Measurements from ENCODE around the gene AGBL1.
"Not testable (repeated sequence)": the region's sequence is repeated elsewhere in the genome, so short reads cannot be mapped to it uniquely, and the experiment has no call there.

Gene AGBL1

DNA sequence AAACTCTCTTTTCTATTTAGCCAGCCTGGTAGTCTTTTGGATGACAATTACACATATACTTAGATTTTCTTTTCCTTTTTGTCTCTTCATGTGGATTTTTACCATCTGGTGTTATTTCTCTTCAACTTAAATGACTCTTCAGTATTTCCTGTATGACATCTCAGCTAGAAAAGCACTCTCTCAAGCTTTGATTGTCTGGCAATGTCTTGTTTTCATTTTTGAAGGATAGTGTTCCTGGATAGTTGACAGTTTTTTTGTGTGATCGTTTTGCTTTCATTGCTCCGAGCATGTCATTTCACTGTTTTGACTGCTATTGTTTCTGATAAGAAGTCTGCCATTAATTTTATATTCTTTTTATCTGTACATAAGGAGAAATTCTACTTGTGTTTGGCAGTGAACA is 766.4 kb downstream of the AGBL1 start:
- no peak for DNase-seq

DNA sequence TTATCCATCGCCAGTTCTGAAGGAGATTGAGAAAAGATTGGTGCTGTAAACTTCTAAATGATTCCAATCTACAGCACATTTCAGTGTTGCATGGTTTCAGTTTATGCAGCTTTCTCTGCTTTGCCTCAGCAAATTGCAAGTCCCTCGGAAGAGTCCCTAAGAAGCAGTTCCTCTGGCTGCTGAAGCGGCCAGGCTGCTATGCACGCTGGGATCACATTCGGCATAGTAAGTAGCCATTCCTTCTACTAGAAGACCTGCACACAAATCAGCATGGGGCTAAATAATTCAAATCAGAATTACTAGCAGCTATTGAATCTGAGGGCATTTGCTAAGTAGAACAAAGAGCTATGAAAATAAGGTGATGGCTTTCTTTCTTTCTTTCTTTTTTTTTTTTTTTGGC is 769.5 kb downstream of the AGBL1 start:
- no peak for DNase-seq

DNA sequence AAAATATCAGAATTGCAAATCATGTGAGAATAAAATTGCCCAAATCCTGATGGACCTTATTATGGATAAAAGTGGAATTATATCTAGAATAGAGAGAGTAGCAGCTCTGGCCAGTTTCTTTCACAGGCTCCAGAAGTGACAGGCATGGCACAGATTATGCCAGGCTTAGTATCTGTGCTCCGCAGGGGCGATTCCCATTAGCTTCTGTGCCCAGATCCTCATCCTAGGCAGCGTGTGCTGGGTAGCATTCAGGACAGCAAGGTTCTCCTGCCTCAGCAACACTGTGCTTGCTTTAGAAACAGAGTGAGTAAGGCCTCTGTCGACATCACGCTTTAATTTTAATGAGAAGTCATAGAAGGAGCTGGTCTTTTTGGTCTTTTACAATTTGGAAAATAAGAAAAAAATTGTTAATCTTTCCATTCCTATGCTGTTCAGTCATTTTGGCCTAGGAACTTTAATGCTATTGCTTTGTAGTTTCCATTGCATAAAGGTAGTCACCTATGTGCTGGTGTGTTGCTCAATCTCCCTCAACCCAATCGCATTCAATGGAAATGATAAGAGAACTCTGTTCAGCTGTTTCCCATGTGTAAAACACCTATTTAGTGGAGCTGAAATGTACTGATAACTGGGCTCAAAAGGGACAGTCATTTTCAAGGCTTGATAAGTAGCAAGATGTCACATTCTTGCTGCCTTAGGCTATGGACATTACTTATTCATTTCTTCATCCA is 770.1 kb downstream of the AGBL1 start:
- no peak for DNase-seq

DNA sequence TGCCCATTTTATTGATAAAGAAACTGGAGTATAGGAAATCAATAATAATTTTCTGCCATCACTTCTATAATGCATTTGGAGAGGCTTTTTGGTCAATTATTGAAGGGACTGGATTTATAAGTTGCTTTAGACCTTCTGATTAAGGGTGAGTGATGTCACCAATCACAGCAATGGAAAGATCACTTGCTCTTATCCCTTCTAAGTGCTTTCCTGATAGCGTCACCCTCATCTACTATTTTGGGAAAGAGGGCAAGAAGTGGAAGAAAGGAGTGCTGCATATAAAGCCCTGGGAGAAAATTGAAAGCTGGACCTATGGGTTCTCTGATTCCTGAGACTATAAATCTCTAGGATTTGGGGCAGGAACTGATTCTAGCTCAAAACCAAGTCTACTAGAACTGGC is 771.3 kb downstream of the AGBL1 start:
- DNase-seq = no peak

DNA sequence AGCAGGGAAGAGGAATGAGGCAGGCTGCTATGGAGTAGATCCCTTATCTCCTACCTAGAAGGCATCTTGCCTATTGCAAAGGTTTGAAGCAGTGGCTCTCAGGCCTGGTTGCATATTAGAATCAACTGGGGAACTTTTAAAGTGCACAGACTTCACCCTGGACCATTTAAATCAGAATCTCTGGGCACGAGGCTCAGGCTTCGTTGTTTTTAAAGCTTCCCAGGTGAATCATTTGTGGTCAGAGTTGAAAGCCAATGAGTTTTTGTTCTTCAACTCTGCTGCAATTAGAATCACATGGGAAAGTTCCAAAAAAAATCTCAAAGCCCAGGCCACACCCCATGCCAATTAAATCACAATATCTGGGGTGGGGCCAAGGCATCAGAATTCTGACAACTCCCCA is 773.1 kb downstream of the AGBL1 start:
- no peak for DNase-seq

DNA sequence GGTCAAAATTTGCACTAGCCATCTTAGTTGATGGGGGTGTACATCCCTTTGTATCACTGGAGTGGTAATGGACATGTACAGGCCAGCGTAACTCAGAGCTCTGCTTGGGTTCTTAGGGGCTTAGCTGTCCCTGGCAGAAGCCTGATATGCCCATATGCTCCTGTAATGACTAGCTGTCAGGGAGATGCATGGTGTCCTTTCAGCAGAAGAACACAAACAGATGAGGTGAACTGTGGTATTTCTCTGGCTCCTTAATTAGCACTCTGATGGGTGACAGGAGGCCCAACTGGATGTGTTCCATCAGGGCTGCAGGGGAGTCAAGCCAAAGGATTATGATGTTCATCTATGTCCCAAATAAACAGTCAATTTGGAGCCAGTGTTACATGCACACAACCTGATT is 774.5 kb downstream of the AGBL1 start:
- DNase-seq = no peak

DNA sequence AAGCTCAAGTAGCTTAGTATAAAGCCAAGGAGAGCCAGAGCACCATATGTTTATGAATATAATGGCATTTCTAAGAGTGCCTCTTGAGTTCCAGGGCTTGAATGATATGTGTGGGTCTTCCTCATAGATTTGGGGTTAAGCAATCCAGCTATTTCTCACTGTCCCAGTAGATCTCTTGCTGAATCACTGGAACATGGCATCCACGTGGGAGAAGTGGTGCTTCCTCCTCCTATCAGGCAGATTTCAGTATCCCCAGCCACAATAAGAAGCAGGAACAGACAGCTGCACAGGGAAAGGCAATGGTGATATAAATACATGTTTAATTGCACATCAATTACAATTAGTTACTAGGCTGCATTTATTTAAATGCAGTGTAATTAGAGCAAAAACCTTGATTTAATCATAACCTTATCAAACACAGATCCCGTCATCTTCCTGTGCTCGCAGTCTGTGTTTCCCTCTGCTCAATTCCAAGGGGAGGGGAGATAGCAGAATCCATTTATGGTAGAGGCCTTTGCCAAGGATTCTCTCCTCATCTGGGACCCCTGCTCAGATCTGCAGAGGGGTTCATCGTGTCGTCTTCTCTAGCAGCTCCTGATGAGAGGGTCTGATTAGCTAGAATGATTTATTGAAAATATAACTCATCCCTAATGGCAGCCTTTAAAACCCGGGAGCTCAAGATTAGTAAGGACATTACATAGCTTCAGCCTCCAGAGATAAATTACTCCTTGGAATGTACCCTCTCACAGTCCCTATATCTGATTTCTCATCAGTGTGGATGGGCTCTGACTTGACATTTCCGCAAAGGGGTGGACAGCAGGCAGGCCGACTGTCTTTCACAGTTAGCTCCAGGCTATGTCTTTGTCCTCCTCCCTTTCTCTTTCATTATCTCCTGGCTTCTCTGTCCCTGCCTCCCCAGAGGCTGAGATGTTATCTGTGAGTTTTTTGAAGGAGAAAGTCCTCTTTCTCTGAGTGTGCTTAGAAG is 775.9 kb downstream of the AGBL1 start:
- no peak for DNase-seq

DNA sequence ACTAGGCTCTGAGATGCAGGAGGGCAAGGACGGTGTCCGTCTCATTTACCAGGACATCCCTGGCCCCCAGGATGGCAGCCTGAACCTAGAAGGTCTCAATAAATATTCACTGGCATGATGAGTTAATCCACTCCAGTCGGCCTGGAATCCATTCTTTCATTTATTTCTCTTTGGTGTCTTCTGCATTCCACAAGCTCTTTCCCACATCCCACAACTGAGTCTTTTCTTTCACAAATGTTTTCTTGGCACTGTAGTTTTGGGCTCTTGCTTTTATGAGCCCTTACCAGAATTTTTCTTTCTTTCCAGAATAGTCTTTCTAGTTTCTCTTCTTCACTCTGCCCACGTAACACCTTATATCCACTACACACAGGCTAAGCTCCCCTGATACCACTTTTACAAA is 778.0 kb downstream of the AGBL1 start:
- DNase-seq = no peak

DNA sequence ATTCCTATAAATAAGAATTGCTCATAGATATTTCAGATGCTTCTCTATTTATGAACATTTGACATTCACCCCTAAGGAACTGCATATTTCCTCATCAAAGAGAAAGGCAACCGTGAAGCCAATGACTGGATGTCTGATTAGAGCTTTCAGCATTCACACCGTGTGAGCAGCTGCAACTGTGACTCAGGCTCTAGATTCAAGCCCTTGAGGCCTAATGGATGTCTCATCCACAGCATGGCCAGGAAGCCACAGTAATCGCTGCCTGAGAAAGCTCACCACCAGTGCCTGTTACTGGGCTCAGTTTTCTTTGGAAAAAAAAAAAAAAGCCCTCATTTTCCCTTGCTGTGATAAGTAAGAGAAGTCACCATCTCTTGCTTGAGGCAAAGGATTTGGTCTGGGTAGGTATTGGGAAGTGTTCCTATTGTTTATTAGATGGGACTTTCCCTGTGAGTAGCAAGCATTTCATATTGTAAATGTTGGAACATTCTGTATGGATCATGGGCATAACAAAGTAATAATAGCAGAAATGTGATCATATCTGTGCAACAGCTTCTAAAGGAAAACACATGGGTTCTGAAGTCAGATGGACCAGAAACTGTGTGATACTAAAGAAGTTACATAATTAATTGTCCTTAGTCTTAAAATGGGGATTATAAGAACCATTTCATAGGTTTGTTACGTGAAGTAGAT is 783.7 kb downstream of the AGBL1 start:
- no peak for DNase-seq

DNA sequence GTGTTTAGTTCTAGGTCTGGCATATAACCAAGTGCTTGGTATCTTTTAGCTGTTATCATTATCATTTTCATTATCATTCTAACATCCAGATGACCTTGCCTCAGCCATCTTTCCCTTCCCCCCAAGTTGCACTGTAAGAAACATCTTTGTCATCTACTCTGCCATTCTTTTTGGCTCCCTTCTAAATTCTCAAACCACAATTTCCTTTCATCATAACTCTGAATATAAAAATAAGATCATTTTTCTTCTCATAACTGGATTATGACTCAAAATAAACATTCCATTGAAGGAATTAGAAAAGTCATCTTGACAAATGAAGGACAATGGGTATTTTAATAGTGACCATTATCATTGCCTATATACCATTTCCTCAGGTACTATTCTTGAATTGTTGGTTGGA is 786.2 kb downstream of the AGBL1 start:
- DNase-seq = no peak

DNA sequence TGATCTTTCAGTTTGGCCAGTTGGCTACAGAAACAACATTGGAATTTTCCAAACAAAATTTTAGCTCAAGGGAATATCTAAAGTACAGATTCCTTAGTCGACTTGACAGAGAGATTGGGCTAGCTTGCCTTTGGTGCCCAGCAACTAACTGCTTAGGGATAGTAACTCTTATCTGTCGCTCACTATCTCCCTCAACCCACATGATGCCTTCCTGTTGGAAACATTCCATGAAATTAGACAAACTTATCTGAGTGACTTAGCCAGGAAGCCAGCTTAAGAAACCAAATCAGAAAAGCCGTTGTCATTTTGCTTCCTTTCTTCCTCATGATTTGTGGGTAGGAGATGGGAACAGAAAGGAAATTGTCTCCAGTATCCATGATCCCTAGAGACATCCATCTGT is 791.2 kb downstream of the AGBL1 start:
- no peak for DNase-seq

DNA sequence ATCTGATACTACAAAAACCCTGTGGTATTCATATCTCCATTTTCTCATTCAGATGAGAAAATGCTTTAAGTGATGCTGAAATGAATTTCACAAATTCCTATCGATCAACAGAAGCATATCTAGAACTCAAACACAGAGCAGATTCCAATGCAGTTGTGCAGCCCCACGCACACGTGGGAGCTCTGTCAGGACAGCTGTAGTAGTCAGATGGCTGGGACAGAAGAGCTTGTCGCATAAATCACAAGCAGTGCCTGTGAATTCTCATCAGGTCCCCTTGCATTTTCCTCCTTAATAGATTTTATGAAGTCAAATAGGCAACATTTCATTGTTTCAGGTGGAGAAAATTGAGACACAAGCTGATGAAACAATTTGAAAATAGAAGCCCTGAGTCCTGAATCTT is 792.3 kb downstream of the AGBL1 start:
- no peak for DNase-seq

DNA sequence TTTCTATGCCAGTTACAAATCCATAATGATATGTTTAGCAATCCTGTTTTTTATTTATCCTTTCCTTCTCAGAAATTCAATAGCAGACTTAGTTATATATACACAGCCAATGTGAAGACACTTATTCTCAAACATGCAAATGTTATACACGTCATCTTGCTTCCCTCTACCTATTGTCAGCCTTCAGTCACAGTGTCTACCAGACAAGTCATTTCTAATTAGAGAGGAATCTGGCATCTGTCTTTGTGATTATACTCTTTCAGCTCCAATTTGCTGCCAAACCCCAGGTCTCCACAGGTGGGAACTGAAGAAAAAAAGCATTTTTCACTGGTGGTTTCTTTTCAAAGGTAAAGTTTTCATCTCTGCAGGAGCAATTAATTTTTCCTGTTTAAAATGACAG is 793.1 kb downstream of the AGBL1 start:
- no peak for DNase-seq

DNA sequence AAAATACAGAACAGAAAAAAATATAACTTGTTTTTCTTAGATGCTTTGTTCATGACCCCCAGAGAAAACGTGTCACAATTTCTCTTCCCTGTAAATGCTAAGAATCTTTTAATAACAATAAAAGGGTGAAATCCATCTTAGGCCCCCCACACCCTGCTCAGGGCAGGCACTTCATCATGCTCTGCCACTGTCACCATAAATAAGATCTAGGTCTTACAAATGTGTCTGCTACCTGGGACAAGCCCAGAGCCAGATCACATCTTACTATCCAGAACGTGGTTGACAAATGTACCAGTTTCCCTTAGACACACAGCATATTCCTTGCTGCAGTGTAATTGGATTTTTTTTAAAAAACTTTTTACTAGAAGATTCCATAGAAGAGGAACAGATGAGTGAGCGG is 795.4 kb downstream of the AGBL1 start:
- DNase-seq = no peak

DNA sequence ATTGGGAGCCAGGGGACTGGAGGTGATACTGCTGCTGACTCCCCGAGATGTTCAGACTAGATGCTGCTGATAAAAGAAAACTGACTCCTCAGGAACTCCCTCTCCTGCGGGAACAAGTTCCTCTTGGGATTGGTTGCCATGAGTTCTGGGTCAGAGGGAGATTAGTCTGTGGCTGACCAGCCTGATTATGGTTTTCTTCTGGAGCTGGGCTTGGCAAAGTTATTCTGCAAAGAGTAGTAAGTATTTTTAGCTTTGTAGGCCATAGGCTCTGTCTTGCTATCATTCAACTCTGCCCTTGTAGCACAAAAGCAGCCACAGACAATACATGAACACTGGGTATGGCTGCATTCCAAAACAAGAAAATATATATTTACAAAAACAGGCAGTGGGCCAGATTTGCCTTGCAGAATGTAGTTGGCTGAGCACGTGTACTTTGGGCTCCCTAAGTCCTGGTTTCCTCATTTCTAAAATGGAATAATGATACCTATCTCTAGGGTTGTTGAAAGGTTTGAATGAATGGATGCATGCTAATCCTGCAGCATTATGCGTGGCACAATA is 796.8 kb downstream of the AGBL1 start:
- no peak for DNase-seq

DNA sequence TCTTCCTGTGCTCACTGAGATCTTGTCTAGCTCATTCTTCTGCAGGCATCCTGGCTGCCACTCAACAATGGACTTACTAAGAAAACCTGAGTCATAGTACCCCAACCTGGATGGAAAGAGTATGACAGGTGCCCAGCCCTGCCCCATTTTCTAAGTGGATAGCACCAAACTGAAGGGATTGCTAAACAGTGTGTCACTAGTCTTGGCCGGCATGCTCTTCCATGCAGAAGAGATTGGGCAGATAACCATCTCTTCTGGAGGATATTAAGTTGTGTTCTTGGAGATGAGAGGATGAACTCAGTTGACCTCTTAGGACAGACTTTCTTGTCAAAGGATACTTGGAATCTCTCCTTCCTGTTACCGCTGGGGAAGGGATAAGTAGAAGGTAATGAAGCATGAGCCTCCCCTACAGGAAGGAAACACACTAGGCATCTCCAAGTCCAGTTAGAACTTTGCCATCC is 797.5 kb downstream of the AGBL1 start:
- DNase-seq = no peak

DNA sequence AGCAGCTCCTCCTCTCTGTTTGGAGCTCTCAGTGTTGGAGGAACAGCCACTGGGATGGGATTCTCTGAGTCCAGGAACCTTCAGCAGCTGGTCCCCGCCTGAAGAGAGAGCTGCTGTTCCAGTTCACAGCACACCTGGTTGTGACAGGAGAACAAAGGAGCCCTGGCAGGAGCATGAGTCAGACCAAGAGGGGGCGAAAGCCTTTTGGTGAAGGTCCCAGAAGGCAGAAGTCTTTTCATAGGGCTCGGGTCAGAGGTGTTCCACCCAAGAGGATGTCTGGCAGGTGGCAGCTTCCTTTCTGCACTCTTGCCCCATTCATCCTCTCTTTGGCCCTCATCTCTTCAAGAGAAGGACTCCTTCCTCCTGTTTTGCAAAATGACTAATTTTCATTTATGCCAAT is 799.2 kb downstream of the AGBL1 start:
- not testable (repeated sequence) for DNase-seq

DNA sequence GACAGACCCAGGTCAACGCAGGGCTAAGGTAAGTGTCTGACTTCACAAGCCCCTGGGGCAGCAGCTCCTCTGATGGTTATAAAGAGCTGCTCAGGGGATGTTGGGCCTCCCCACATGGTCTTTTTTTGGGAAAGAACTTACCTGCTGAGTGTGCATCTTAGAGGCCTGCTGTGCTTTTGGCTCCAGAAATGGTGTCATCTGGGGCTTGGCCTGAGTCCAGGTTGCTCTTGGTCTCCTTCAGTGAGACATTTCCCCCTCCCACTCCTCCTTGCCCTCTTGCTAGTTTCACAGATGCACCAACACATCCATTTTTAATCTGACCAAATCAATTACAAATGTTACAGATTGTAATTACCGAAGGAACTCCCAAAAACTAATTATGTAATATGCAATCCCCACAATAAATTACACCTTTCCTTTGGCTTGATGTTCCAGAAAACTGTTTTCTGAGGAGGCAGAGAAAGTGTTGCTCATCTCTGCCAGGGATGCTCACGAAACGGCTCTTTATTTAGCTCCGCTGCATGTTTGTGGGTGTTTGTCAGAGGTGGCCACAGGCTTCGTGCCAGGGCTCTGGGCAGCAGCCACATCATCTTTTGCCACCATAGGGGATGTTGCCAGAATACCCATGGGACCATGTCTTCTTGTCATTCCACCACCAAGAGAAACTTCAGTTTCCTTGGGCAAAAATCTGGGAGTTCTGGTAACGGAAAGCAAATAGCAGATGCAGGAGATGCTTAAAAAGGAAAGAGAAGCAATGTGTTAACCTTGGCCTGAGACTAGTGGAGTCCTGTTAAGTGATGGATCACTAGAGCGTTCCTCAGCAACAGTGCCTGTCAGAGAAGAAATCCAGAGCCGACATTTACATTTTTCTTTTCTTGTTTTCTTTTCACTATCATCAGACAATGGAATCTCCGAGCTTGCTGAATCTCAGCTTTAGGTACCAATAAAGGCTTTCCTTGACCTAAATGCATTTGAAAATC is 799.9 kb downstream of the AGBL1 start:
- no peak for DNase-seq

DNA sequence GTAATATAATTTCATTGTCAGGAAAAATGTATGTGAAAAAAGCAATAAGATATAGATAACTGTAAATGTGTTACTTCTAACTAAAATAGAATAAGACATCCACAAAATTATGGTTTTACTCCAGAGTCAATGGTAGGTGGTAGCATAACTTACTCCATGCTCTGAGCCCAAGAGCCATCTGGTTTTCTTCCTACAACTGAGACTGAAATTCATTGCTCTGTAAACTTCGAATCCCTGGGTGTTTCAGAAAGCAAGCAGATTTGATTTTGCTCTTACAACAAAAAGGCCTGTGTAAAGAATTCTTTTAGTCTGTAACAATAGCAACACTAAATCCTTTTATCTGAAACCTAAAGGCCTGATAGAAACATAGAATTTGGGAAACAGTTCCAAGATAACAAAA is 805.9 kb downstream of the AGBL1 start:
- no peak for DNase-seq

DNA sequence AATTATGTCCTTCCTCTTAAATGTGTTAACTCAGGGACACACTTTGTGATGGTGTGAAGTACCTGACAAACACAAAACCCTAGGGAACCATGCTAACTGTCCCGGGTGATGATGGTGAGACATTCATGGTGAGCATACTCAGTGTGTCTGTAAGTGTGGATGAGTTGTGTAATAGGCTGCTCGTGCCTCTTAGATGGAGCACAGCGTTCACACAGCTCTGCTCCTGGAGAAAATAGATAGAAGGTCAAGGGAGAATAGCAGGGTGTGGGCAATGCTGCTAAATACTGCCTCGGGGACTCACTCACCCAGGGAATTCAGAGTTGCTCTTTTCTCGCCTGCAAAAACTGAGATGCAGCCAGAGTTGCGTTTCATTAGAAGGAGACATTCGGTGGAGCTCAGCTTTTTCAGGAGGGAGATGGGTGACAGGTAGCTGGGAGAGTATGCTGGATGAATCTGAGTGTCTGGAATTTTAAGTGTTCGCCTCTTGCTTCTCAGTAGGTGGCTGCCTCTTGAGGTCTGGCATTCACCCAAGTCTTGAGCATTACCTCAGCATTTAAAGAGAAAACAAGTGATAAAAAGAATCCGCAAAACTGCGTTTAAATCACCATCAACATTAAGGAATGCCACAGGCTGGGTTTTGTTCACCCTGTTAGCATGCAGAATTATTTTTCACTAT is 813.2 kb downstream of the AGBL1 start:
- no peak for DNase-seq

DNA sequence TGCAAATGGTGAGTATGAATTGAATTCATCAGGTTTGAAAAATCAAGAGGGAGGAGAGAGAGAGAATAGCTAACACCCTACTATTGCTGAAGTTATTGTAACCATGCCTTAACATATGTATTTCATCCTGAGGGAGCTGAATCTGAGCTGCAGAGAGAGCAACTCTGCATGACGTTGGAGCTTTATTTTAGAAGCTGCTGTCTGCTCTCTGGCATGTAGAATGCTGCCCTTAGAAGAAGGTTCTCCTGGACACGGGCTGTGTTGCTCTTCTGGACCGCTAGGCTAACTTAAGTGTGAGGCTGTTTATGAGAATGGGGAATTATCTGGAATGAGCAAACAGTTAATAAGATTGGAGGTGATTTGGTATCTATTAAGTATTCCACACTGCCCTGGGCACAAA is 814.6 kb downstream of the AGBL1 start:
- DNase-seq = no peak
